NCI-H146 treated with DMSO at 0.1 percent for 48 hours (cell line): ENCODE results near the gene PLXND1.
"Not testable (repeated sequence)": the region's sequence is repeated elsewhere in the genome, so short reads cannot be mapped to it uniquely, and the experiment has no call there.

Source experiments
- DNase-seq: peaks from one replicate; lab custom pipeline; 2025; ENCODE audit not compliant: unreplicated experiment; lab: John Stamatoyannopoulos, UW

The PLXND1 gene

DNA sequence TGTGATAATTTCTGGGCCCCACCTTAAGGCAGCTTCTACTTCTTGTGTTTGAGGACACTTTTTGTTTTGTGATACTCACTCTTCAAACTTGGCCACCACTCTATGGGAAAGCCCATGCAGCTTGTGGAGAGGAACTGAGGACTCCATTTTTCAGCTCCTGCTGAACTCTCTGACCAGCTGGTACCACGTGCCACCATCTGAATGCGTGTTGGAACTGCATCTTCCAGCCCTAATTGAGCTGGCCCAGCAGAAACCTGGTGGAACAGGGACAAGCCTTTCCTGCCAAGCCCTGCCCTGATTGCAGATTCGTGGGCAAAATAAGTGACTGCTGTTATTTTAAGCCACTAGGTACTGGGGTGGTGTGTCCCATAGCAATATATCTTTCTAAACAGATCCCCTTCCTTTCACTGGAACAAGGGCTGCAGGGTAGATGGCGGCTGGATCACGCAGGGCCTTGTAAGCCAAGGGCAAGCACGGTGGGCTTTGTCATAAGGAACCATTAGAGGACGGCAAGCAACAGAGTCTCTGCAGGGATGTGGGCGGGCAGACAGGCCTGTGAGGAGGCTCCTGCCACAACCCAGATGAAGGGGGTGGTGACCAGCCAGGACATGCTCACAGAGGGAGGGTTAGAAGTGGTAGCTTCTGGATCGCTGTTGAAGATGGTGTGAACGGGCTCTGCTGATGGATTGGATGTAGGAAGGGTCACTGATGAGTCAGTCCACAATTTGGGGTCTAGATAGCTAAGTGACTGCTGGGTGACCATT, 54.0 kb downstream of the PLXND1 start:
- no peak for DNase-seq

- no peak for DNase-seq
Observed at GRCh38 chr3:129549805-129550204, 56.7 kb downstream of the PLXND1 start.

DNA sequence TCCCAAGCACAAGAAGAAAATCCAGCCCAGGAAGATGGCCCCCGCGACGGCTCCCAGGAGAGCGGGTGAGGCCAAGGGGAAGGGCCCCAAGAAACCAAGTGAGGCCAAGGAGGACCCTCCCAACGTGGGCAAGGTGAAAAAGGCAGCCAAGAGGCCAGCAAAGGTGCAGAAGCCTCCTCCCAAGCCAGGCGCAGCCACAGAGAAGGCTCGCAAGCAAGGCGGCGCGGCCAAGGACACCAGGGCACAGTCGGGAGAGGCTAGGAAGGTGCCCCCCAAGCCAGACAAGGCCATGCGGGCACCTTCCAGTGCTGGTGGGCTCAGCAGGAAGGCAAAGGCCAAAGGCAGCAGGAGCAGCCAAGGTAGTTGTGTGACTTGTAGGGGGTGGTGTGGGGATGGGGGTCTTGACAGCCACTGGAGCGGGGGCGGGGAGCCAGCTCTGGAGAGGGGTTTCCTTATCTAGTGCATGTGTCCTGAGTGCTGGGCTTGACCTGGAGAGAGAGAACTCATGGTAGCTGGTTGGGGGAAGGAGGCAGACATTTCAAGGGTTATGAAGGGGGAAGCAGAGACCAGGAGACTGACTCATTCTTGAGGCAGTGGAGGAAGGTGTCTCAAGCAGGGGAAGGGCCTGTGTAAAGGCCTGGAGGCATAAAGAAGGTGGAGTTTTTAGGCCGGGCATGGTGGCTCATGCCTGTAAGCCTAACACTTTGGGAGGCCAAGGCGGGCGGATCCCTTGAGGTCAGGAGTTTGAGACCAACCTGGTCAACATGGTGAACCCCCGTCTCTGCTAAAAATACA, 57.3 kb downstream of the PLXND1 start:
- DNase-seq = no peak

DNA sequence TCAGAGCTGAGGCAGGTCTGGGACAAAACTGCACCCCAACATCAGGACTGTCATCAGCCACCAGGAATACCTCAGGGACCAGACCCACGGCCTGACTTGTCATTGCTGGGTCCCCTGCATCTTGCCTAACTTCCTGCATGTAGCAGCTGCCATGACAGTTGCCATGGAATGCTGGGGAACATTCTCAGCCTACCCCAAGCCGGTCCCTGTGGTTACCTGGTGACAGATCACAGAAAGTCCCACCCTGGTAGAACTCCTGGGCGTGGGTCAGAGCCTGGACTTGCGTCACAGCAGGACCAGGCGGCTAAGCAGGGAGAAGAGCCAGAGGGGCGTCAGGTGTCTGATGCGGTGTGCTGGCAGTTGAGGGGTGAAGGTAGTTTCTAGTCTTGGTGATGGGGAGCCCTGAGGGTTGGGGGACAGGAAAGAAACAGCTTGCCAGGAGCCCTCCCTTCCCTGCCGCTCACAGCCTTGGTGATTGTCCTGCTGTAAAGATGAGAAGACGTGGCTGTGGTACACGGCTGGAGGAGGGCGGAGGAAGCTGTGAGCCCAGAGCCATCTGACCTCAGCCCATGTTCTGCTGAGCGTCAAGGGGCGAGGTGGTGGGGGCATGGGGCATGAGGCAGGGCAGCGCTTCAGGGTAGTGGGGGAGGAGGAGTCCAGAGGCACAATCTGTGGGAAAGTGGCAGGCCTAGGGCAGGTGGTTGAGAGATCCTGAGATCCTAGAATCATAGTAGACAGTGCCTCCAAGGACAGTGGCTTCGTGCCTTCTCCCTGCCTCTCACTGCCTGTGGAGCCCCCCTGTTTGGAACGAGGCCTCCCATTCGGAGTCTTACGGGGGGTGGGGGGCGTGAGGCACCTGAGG, 58.1 kb downstream of the PLXND1 start:
- no peak for DNase-seq

- no peak for DNase-seq
Observed at GRCh38 chr3:129547241-129547640, 59.2 kb downstream of the PLXND1 start.

DNA sequence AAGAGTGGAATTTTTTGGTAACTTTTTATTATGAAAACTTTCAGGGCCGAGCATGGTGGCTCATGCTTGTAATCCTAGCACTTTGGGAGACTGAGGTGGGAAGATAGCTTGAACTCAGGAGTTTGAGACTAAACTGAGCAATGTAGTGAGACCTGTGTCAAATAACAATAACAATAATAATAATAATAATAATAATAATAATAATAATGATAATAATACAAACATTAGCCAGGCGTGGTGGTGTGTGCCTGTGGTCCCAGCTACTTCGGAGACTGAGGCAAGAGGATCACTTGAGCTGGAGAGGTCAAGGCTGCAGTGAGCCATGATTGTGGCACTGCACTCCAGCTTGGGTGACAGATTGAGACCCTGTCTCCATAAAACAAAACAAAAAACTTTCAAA, 60.5 kb downstream of the PLXND1 start:
- DNase-seq = not testable (repeated sequence)

- no peak for DNase-seq
Observed at GRCh38 chr3:129543999-129544398, 62.5 kb downstream of the PLXND1 start.

DNA sequence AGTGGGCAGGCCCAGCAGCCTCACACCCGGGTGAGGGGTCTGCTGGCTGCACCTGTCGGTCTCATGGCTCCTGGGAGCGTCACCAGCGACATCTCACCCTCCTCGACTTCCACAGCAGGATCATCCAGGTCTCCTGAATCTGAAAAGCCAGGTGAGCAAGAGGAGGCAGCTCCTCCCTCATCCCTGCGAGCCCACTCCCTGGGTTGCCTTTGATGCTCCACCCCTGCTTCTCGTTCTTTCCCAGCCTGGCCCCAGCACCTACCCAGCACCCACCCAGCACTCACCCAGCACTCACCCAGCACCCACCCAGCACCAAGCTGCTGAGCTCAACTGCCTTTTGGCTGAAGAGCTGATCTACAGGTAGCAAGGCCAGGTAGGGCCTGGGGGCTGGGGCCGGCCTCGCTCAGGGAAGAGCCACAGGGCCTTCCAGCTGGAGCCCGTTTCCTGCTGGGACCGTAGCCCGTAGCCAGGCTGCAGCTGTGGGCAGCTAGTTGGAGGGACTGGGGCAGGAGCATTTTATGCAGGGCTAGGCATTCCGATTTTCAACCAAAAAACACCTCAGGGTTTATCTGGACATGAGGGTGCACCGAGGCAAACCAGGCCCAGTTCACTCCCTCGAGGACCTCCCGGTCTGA, 63.2 kb downstream of the PLXND1 start, which contains the start of gene H1-8:
Gene H1-8 (plus strand): TSS at position 20 of the 635 bp plus-strand sequence. CDS start 44 bp downstream, at position 64.
- no peak for DNase-seq

- no peak for DNase-seq
Observed at GRCh38 chr3:129542747-129543146, 63.7 kb downstream of the PLXND1 start.

DNA sequence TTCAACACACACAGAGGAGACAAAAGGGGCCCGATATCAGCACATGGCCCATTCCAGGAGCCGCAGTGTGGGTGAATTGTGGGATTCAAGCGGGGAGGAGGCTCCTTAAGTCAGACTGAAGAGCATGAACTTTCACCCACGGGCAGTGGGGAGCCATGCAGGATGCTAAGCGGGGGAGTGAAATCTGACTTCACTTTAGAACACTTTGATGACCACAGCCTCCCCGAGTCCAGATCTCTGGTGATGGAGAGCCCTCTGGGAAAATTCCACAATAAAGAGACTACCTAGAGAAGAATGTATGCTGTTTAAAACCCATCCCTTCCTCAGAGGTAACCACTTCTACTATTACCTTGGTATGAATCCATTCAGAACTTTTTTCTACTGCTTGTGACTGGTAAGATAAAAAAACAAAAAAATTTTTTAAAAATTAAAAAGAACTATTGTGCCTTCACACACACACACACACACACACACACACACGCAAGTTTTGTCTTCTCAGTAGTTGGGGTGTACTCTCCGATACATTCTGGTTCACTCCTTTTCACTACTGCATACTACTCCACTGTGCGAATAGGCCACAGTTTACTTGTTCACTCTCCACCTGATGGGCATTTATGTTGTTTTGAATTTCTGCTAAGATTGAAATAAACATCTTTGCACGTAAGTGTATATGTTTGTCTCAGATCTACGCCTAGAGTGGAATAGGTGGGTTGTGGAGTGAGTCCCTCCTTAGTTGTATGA, 65.5 kb downstream of the PLXND1 start:
- no peak for DNase-seq

DNA sequence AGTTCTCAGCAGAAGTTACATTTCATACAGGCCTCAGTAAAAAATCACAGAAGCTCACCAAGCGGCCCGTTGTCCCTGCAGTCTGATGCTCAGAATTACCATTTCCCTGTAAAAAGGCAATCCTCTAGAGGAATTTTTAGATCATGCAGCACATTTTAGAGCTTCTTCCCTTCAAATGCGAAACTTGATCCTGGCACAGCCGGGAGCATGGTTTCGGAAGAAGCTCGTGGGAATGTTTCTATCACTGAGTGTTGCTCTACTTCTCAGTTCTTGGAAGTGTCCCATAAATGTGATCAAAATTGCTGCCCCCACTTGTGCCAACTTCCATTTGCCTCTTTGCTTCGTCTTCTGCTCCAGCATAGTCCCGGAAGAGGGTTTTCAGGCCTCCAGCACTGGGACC, 67.3 kb downstream of the PLXND1 start:
- no peak for DNase-seq

GRCh38 chr3:129536804-129537203, 69.7 kb downstream of the PLXND1 start:
- no peak for DNase-seq

- DNase-seq = no peak
Observed at GRCh38 chr3:129536374-129536667, 70.2 kb downstream of the PLXND1 start.

- no peak for DNase-seq
Observed at GRCh38 chr3:129535075-129535474, 71.4 kb downstream of the PLXND1 start.

- DNase-seq = no peak
Observed at GRCh38 chr3:129534428-129535027, 71.9 kb downstream of the PLXND1 start.

GRCh38 chr3:129533406-129533805, 73.1 kb downstream of the PLXND1 start:
- DNase-seq = no peak

DNA sequence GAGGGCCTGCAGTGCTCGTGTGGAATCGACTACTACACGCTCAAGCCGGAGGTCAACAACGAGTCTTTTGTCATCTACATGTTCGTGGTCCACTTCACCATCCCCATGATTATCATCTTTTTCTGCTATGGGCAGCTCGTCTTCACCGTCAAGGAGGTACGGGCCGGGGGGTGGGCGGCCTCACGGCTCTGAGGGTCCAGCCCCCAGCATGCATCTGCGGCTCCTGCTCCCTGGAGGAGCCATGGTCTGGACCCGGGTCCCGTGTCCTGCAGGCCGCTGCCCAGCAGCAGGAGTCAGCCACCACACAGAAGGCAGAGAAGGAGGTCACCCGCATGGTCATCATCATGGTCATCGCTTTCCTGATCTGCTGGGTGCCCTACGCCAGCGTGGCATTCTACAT, 74.2 kb downstream of the PLXND1 start:
- DNase-seq = no peak

DNA sequence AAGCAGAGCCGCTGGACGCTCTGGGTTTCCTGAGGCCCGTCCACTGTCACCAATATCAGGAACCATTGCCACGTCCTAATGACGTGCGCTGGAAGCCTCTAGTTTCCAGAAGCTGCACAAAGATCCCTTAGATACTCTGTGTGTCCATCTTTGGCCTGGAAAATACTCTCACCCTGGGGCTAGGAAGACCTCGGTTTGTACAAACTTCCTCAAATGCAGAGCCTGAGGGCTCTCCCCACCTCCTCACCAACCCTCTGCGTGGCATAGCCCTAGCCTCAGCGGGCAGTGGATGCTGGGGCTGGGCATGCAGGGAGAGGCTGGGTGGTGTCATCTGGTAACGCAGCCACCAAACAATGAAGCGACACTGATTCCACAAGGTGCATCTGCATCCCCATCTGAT, 74.8 kb downstream of the PLXND1 start:
- DNase-seq = no peak

DNA sequence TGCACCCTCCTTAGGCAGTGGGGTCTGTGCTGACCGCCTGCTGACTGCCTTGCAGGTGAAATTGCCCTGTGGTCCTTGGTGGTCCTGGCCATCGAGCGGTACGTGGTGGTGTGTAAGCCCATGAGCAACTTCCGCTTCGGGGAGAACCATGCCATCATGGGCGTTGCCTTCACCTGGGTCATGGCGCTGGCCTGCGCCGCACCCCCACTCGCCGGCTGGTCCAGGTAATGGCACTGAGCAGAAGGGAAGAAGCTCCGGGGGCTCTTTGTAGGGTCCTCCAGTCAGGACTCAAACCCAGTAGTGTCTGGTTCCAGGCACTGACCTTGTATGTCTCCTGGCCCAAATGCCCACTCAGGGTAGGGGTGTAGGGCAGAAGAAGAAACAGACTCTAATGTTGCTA, 75.7 kb downstream of the PLXND1 start:
- DNase-seq = no peak

DNA sequence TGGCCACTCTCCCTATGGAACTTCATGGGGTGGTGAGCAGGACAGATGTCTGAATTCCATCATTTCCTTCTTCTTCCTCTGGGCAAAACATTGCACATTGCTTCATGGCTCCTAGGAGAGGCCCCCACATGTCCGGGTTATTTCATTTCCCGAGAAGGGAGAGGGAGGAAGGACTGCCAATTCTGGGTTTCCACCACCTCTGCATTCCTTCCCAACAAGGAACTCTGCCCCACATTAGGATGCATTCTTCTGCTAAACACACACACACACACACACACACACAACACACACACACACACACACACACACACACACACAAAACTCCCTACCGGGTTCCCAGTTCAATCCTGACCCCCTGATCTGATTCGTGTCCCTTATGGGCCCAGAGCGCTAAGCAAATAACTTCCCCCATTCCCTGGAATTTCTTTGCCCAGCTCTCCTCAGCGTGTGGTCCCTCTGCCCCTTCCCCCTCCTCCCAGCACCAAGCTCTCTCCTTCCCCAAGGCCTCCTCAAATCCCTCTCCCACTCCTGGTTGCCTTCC, 76.2 kb downstream of the PLXND1 start:
- DNase-seq = no peak
